K562 (cell line): Measurements from ENCODE around the gene BTBD18. TPM values are rescaled to one million over a fixed set of nuclear protein-coding genes. Genes with fewer than 3 reads are reported as not detected.

Source experiments
- MGA ChIP-seq: fragments of 450-650 bp; IDR thresholded peaks from 2 replicates; pipeline ENCODE4 v1.6.1; 2016; ENCODE audit warnings: mild to moderate bottlenecking, moderate library complexity
- NR4A1 ChIP-seq, 2 experiments: fragments of 250-450 bp in 1 of 2; fragments of 450-650 bp in 1 of 2; sonication (Bioruptor Pico) in 1 of 2; IDR thresholded peaks; 2 replicates each; pipeline versions ENCODE4 v1.4.0 to v1.6.1; 2016 to 2020; ENCODE audit warnings: mild to moderate bottlenecking in 2 of 2, missing compliant biosample characterization in 1 of 2, missing genetic modification characterization in 1 of 2, moderate library complexity in 1 of 2
- YY1 ChIP-seq, 3 experiments: IDR thresholded peaks; 2 replicates each; pipeline ENCODE4 v1.6.1; 2011; ENCODE audit warnings: low read length in 2 of 3, mild to moderate bottlenecking in 2 of 3, moderate library complexity in 2 of 3, borderline replicate concordance in 1 of 3, control low read depth in 1 of 3, low read depth in 1 of 3; ENCODE audit not compliant: insufficient read depth in 3 of 3, insufficient replicate concordance in 2 of 3, control insufficient read depth in 1 of 3, insufficient read length in 1 of 3; ENCODE audit errors: extremely low read depth in 1 of 3
- ZBTB33 ChIP-seq: sonication (generic); formaldehyde crosslinking; IDR thresholded peaks from 2 replicates; pipeline ENCODE4 v1.8.1; 2023; ENCODE audit warnings: mild to moderate bottlenecking, missing genetic modification reagents
- polyA plus RNA-seq, 8 experiments: library from polyadenylated mRNA; depleted of rRNA in 4 of 8; stranded (reverse) in 5 of 8; unstranded in 3 of 8; fragments of >200 nt; fragmentation: Nextera tagmentation in 2 of 8; fragmentation: Illumina TruSeq in 1 of 8; extraction: Ambion mirVana in 2 of 8; extraction: Trizol in 1 of 8; gene quantifications; 2 replicates each; pipeline versions ENCODE4 v1.2.1 to v1.2.3, GENCODE V29; 2011 to 2014; ENCODE audit warnings: inconsistent platforms in 1 of 8, missing spikeins in 1 of 8
- total RNA-seq, 7 experiments: library from RNA; depleted of rRNA in 6 of 7; stranded (reverse); fragments of >200 nt in 6 of 7; fragmentation: Illumina TruSeq in 2 of 7; extraction: Trizol in 2 of 7; gene quantifications; 2 replicates each; pipeline versions ENCODE4 v1.2.1 to v1.2.3, GENCODE V29; 2011 to 2021; ENCODE audit warnings: low replicate concordance in 1 of 7

Gene BTBD18
- total and polyA plus RNA-seq, 9 of the 15 experiments (the other 6 are each of a cell fraction or from before 2014, with no cell fraction given) = 0.06 TPM; not detected in 8

GRCh38 chr11:57751676-57752253 lies at the start of gene BTBD18 (continued):
- TF ChIP-seq MGA (no peak), YY1 (IDR thresholded peaks at IDR 0.05; ENCODE audit: borderline replicate concordance in 1 of 3, control insufficient read depth in 1 of 3, extremely low read depth in 1 of 3, insufficient read depth in 3 of 3, insufficient read length in 1 of 3, insufficient replicate concordance in 2 of 3, low read depth in 1 of 3, low read length in 2 of 3) (no peak), NR4A1 (CRISPR knock-in tag; IDR thresholded peaks at IDR 0.05) (no peak), NR4A1 (tag; IDR thresholded peaks at IDR 0.05) (no peak), ZBTB33 (CRISPR knock-in tag) (peak; percentile 88)
- TF ChIP-seq, all 486 proteins: peak for 9
